ENCODE results near the gene MB21D2.

GRCh38 chr3:192747145-192747544, 170.5 kb downstream of the MB21D2 start:
- TF ChIP-seq CTCF (optimal IDR thresholded peaks at IDR 0.05 in 1 of 3, IDR thresholded peaks at IDR 0.05 in 1 of 3, conservative IDR thresholded peaks at IDR 0.05 in 1 of 3; ENCODE audit: extremely low read depth in 1 of 3, insufficient read depth in 2 of 3, low read length in 3 of 3): no peak
- TF ChIP-seq EZH2 (IDR thresholded peaks at IDR 0.05; ENCODE audit: low read length): no peak
